ENCODE results near the gene TIE1. TPM values are rescaled to one million over a fixed set of nuclear protein-coding genes. Genes with fewer than 3 reads are reported as not detected.

The TIE1 gene
- total and polyA plus RNA-seq, 9 of the 15 experiments (the other 6 are each of a cell fraction or from before 2014, with no cell fraction given): 0.07 to 0.49 (median 0.14) TPM; not detected in 4

DNA sequence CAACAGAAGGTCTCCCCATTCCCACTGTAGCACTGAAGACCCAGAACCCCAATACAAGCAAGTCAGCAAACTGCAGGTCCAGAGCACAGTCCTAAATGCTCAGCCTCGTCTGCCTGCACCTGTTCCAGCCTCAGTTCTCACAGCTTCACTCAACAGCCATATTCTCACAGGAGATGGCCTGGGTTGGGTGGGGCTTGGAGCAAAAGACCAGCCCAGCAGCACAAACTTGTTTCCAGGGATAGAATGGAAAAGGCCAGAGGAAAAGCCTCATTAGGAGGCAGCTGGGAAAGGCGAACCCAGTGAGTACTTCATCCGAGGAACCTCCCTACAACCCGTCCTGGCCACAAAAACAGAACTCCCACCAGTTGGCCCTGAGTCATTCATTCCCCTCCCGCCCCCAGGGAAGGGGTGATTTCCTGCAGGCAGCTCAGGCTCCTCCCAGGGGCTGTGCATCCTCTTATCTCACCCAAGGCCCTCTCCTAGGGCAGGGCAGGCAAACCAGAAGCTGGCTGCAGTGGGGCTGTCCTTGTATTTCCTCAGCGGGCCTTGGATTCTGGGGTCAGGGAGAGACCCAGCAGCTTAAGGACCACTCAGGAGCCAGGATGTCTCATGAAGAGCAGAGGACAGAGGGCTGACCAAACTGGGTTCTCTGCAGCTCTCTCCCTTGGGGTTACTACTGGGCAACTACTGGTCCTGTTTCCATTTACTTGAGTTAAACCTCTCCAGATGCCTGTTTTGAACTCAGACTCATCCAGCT lies 29.4 kb downstream of the TIE1 start (continued):
- TF ChIP-seq, protein P1, sequence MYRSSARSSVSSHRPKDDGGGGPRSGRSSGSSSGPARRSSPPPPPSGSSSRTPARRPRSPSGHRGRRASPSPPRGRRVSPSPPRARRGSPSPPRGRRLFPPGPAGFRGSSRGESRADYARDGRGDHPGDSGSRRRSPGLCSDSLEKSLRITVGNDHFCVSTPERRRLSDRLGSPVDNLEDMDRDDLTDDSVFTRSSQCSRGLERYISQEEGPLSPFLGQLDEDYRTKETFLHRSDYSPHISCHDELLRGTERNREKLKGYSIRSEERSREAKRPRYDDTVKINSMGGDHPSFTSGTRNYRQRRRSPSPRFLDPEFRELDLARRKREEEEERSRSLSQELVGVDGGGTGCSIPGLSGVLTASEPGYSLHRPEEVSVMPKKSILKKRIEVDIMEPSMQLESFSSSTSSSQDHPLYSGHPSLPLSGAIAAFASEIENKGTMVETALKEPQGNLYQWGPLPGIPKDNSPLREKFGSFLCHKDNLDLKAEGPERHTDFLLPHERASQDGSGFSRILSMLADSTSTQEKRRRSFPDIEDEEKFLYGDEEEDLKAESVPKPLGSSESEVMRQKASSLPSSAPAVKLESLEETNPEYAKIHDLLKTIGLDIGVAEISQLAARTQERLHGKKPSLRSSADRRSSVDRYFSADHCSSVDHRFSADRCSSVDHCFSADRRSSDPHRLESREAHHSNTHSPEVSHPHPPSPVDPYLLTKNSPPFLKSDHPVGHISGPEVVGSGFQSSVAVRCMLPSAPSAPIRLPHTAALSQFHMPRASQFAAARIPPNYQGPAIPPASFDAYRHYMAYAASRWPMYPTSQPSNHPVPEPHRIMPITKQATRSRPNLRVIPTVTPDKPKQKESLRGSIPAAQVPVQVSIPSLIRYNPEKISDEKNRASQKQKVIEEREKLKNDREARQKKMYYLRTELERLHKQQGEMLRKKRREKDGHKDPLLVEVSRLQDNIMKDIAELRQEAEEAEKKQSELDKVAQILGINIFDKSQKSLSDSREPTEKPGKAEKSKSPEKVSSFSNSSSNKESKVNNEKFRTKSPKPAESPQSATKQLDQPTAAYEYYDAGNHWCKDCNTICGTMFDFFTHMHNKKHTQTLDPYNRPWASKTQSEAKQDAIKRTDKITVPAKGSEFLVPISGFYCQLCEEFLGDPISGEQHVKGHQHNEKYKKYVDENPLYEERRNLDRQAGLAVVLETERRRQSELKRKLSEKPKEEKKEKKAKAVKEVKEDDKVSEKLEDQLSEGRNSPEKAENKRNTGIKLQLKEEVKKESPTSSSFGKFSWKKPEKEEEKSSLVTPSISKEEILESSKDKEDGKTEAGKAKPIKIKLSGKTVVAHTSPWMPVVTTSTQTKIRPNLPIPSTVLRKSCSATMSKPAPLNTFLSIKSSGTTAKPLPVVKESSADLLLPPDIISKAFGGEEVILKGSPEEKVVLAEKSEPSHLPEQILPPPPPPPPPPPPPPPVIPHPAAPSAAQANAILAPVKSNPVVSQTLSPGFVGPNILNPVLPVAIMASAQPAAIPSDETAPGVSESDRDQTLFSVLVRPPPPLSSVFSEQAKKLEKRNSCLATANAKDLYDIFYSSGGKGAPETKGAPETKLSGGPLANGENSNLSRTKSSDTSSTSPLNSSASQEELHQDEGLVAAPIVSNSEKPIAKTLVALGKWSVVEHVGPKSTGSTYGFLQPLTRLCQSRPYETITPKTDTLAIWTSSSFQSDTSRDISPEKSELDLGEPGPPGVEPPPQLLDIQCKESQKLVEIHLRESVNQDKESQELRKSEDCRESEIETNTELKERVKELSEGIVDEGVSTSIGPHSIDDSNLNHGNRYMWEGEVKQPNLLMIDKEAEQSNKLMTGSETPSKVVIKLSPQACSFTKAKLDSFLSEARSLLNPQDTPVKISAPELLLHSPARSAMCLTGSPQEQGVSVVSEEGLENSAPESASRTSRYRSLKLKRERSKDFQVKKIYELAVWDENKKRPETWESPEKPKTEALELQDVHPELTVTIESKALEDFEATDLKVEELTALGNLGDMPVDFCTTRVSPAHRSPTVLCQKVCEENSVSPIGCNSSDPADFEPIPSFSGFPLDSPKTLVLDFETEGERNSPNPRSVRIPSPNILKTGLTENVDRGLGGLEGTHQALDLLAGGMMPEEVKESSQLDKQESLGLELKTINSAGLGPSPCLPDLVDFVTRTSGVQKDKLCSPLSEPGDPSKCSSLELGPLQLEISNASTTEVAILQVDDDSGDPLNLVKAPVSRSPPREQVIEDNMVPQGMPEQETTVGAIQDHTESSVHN (IDR thresholded peaks at IDR 0.05; ENCODE audit: borderline replicate concordance in 1 of 2, low read depth in 1 of 2): no peak
- TF ChIP-seq, protein P2, sequence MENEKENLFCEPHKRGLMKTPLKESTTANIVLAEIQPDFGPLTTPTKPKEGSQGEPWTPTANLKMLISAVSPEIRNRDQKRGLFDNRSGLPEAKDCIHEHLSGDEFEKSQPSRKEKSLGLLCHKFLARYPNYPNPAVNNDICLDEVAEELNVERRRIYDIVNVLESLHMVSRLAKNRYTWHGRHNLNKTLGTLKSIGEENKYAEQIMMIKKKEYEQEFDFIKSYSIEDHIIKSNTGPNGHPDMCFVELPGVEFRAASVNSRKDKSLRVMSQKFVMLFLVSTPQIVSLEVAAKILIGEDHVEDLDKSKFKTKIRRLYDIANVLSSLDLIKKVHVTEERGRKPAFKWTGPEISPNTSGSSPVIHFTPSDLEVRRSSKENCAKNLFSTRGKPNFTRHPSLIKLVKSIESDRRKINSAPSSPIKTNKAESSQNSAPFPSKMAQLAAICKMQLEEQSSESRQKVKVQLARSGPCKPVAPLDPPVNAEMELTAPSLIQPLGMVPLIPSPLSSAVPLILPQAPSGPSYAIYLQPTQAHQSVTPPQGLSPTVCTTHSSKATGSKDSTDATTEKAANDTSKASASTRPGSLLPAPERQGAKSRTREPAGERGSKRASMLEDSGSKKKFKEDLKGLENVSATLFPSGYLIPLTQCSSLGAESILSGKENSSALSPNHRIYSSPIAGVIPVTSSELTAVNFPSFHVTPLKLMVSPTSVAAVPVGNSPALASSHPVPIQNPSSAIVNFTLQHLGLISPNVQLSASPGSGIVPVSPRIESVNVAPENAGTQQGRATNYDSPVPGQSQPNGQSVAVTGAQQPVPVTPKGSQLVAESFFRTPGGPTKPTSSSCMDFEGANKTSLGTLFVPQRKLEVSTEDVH (IDR thresholded peaks at IDR 0.05; ENCODE audit: low read depth, partially characterized antibody): no peak
- TF ChIP-seq CC2D1A (IDR thresholded peaks at IDR 0.05): no peak
- TF ChIP-seq MAFF (IDR thresholded peaks at IDR 0.05; ENCODE audit: low read length): peak; percentile 46; the same call in 1 of the 2 replicates
- no peak for TF ChIP-seq PRPF4 (IDR thresholded peaks at IDR 0.05; ENCODE audit: insufficient read depth, low read depth, low read length, poor library complexity, severe bottlenecking)
- no peak for TF ChIP-seq MCM2 (IDR thresholded peaks at IDR 0.05; ENCODE audit: low read depth)
- TF ChIP-seq ZNF324 (CRISPR knock-in tag; IDR thresholded peaks at IDR 0.05): no peak
- TF ChIP-seq, protein P3, sequence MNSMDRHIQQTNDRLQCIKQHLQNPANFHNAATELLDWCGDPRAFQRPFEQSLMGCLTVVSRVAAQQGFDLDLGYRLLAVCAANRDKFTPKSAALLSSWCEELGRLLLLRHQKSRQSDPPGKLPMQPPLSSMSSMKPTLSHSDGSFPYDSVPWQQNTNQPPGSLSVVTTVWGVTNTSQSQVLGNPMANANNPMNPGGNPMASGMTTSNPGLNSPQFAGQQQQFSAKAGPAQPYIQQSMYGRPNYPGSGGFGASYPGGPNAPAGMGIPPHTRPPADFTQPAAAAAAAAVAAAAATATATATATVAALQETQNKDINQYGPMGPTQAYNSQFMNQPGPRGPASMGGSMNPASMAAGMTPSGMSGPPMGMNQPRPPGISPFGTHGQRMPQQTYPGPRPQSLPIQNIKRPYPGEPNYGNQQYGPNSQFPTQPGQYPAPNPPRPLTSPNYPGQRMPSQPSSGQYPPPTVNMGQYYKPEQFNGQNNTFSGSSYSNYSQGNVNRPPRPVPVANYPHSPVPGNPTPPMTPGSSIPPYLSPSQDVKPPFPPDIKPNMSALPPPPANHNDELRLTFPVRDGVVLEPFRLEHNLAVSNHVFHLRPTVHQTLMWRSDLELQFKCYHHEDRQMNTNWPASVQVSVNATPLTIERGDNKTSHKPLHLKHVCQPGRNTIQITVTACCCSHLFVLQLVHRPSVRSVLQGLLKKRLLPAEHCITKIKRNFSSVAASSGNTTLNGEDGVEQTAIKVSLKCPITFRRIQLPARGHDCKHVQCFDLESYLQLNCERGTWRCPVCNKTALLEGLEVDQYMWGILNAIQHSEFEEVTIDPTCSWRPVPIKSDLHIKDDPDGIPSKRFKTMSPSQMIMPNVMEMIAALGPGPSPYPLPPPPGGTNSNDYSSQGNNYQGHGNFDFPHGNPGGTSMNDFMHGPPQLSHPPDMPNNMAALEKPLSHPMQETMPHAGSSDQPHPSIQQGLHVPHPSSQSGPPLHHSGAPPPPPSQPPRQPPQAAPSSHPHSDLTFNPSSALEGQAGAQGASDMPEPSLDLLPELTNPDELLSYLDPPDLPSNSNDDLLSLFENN (IDR thresholded peaks at IDR 0.05; ENCODE audit: low read depth in 2 of 2, low read length in 2 of 2): no peak
- TF ChIP-seq ETV5 (CRISPR knock-in tag; IDR thresholded peaks at IDR 0.05; ENCODE audit: low read depth): peak; percentile 74; the same call in 1 of the 2 replicates
- no peak for TF ChIP-seq HDAC6 (IDR thresholded peaks at IDR 0.05; ENCODE audit: low read depth, low read length)
- TF ChIP-seq CHD2 (IDR thresholded peaks at IDR 0.05; ENCODE audit: low read depth, low read length): no peak
